ENCODE results near the gene SCRG1.

- TF ChIP-seq YY1 (IDR thresholded peaks at IDR 0.05; ENCODE audit: insufficient read depth, insufficient read length) (no peak), ZNF274 (IDR thresholded peaks at IDR 0.05; ENCODE audit: low read depth, low read length) (no peak)
These were observed 47.5 kb upstream of the SCRG1 start for GRCh38 chr4:173446416-173446815.

All from NT2/D1 (cell line).